Neural progenitor cell (in vitro differentiated cells): ENCODE results near the gene B3GNT5.

Experiments
- CTCF ChIP-seq: fragments of 200-600 bp; sonication (generic); IDR thresholded peaks from 2 replicates; pipeline ENCODE4 v1.5.1; 2017; ENCODE audit warnings: antibody characterized with exemption, mild to moderate bottlenecking
- EZH2 ChIP-seq: fragments of 200-600 bp; sonication (generic); IDR thresholded peaks from 2 replicates; pipeline ENCODE4 v1.6.1; 2017; ENCODE audit warnings: antibody characterized with exemption, mild to moderate bottlenecking, moderate library complexity

DNA sequence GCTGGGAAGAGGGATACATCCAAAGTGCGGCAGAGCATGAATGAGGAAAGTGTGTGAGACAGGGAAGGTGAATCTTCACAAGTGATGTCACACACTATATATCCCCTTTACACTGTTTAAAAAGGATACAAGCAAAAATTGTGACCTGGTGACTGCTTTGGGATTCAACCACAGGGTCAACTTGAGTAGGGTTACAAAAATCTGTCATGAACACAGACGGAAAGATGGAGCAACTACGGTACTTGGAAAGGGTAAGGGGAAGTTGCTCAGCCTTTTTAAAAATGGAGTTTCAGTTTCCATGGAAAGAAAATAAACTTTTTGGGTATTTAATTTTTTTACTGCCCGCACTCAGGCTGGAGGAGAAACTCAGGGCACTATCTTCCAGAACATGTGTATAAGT is 60.3 kb downstream of the B3GNT5 start:
- TF ChIP-seq CTCF (no peak), EZH2 (no peak)
